Stimulated activated CD4-positive, alpha-beta T cell treated with anti-CD3 and anti-CD28 coated beads, Interleukin-4, amount 100 ng/mL, for 24 hours (primary cell): ENCODE results near the gene FOS.

Source experiments
- DNase-seq: peaks from one replicate; pipeline ENCODE4 v3.0.0-alpha.2; 2020

The FOS gene

DNA sequence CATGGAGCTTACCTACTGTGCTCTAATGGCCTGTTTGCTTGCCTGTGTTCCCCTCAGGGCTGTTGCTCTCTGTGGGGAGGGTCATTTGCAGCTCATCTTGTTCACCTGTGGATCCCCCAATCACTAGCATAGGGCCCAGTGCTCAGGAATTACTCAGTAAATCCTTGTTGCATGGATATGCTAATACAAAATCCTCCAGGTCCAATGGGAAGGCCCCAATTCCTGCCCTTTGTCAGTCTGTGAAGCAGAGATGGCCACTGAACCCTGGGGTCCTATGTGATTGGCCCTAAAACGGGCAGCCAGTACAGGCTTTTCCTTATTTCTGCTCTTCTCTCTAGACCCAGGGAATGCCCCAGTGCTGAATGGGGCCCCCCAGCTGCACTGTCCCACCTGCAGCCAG, 44.1 kb downstream of the FOS start:
- DNase-seq, result no peak

DNA sequence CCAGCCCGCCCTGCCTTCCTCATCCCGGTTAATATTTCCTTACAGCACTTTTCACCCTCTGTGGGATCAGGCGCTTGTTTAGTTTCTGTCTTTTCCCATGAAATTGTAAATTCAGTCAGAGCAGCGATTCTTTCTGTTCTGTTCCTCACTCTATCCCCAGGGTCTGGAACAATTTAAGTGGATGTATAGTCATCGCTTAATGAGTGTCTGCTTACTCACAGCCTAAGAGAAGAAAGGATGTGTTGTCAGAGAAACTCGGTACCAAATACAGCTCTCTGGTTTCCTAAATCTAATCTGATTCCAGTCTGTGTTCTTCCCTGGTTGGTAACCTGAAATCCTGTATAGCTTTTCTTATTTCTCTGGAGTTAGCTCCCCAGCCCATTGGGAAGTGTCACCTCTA, 44.9 kb downstream of the FOS start:
- no peak for DNase-seq

DNA sequence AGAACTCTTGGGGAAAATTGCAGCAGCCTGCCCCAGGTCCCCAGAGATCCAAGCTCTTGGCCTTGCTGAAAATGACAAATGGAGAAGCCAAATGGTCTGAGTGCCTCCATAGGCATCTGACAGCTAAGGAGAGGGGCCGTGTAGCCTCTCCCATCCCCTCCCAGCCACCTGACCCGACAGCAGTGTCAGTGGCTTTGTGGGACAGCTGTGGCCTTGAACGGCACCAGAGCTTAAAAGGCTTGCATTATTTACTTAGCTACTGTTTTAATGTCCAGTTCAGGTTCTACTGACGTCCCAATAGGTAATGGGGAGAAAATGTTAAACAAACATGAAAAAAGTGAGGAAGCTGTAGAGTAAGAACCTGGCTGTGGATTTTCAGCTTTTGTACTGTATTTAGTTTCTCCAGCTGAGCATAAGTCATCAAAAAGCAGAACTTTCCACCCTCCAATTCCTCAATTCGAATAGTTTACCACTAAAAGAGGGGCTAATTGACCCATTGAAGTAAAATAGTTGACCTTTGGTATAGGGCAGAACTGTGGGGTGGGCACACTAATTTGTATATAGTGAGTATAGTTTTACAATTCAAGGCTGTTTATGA, 50.0 kb downstream of the FOS start:
- DNase-seq, result no peak

GRCh38 chr14:75329369-75329768, 50.7 kb downstream of the FOS start:
- DNase-seq, result no peak

- no peak for DNase-seq
Measured at GRCh38 chr14:75331471-75331870, 52.8 kb downstream of the FOS start.
